OCI-LY3 (cell line): ENCODE measurements around the gene HOXA11.

ENCODE experiments used
- H2AFZ ChIP-seq: fragments of 200-600, 300-600 bp; shearing (Covaris generic); 2 replicates; pipeline ENCODE4 v1.6.0; 2014; ENCODE audit warnings: antibody characterized with exemption, low read depth, low read length
- H3K27ac ChIP-seq: fragments of 200-600, 300-600 bp; sonication (generic); 2 replicates; pipeline ENCODE4 v1.5.1; 2014; ENCODE audit warnings: mild to moderate bottlenecking, low read length, moderate library complexity, mixed read lengths
- H3K27me3 ChIP-seq: fragments of 200-600, 300-600 bp; sonication (generic); 2 replicates; pipeline ENCODE4 v1.6.1; 2014; ENCODE audit warnings: low read depth, low read length, mixed read lengths
- H3K36me3 ChIP-seq: fragments of 200-600, 300-600 bp; sonication (generic); replicated peaks from 2 replicates; pipeline ENCODE3; 2014; ENCODE audit warnings: low read depth, low read length, mixed read lengths
- H3K4me1 ChIP-seq: fragments of 300-600, 200-600 bp; sonication (generic); 2 replicates; pipeline ENCODE4 v1.6.1; 2014; ENCODE audit warnings: low read length, mixed read lengths
- H3K4me2 ChIP-seq: fragments of 200-600, 300-600 bp; sonication (generic); 2 replicates; pipeline ENCODE4 v1.6.1; 2014; ENCODE audit warnings: low read length, mixed read lengths
- H3K4me3 ChIP-seq: fragments of 300-600, 200-600 bp; sonication (generic); 2 replicates; pipeline ENCODE4 v1.5.1; 2014; ENCODE audit warnings: antibody characterized with exemption, mild to moderate bottlenecking, low read length, moderate library complexity
- H3K79me2 ChIP-seq: fragments of 300-600, 200-600 bp; shearing (Covaris generic); 2 replicates; pipeline ENCODE4 v1.6.1; 2014; ENCODE audit warnings: mild to moderate bottlenecking, low read length, mixed read lengths
- H3K9ac ChIP-seq: fragments of 300-600, 200-600 bp; shearing (Covaris generic); 2 replicates; pipeline ENCODE4 v1.6.0; 2014; ENCODE audit warnings: mild to moderate bottlenecking, low read length, moderate library complexity
- H3K9me3 ChIP-seq: fragments of 200-600, 300-600 bp; shearing (Covaris generic); 2 replicates; pipeline ENCODE4 v1.6.1; 2014; ENCODE audit warnings: low read length, mixed read lengths; ENCODE audit not compliant: insufficient read depth
- H4K20me1 ChIP-seq: fragments of 200-600, 300-600 bp; sonication (generic); 2 replicates; pipeline ENCODE4 v1.6.1; 2016; ENCODE audit warnings: low read length, mixed read lengths; ENCODE audit not compliant: insufficient read depth
- CTCF ChIP-seq: fragments of 200-600, 300-600 bp; sonication (generic); IDR thresholded peaks from 2 replicates; pipeline ENCODE4 v1.5.1; 2014; ENCODE audit warnings: antibody characterized with exemption, low read length, low read depth
- EZH2phosphoT487 ChIP-seq: fragments of 200-600 bp; shearing (Covaris generic); IDR thresholded peaks from 2 replicates; pipeline ENCODE4 v1.6.1; 2018; ENCODE audit warnings: antibody characterized with exemption, mixed run types, low read depth

The HOXA11 gene

GRCh38 chr7:27202018-27202861, 17.2 kb upstream of the HOXA11 start:
- no peak for TF ChIP-seq CTCF
- TF ChIP-seq EZH2phosphoT487: no peak
- H3K9ac ChIP-seq: no peak overlapping the region
- no peak overlapping the region for H3K27ac ChIP-seq
- no peaks in the 10 kb centered on the region for H4K20me1 ChIP-seq
- H3K4me1 ChIP-seq: peaks cover 14% of the 10 kb centered on the region
- no peak overlapping the region; the same call in 1 of the 2 replicates for H3K4me3 ChIP-seq
- H3K36me3 ChIP-seq: no peaks in the 10 kb centered on the region
- H2AFZ ChIP-seq: peak overlapping the region; percentile 99
- no peaks in the 10 kb centered on the region for H3K79me2 ChIP-seq
- no peaks in the 10 kb centered on the region for H3K27me3 ChIP-seq
- H3K4me2 ChIP-seq: no peak overlapping the region
- no peaks in the 10 kb centered on the region for H3K9me3 ChIP-seq

- Histone ChIP-seq H3K4me3 (peak overlapping the region; percentile 56), H4K20me1 (no peaks in the 10 kb centered on the region), H3K36me3 (no peaks in the 10 kb centered on the region), H3K4me1 (peaks cover 14% of the 10 kb centered on the region), H3K79me2 (no peaks in the 10 kb centered on the region), H2AFZ (peak overlapping the region; percentile 99), H3K27ac (no peak overlapping the region), H3K9ac (peak overlapping the region; percentile 39), H3K27me3 (no peaks in the 10 kb centered on the region), H3K9me3 (no peaks in the 10 kb centered on the region), H3K4me2 (peak overlapping the region; percentile 88)
- no peak for TF ChIP-seq EZH2phosphoT487
- no peak for TF ChIP-seq CTCF
Observed at GRCh38 chr7:27201580-27202017, 16.6 kb upstream of the HOXA11 start.

- Histone ChIP-seq H3K36me3 (no peaks in the 10 kb centered on the region), H3K9ac (peak overlapping the region; percentile 39), H3K79me2 (no peaks in the 10 kb centered on the region), H4K20me1 (no peaks in the 10 kb centered on the region), H2AFZ (peak overlapping the region; percentile 99), H3K4me3 (peak overlapping the region; percentile 56), H3K27ac (0 out of 2 replicates have a peak overlapping the region, but pooled peaks have one; percentile 12), H3K27me3 (no peaks in the 10 kb centered on the region), H3K4me1 (peaks cover 14% of the 10 kb centered on the region), H3K4me2 (peak overlapping the region; percentile 88), H3K9me3 (no peaks in the 10 kb centered on the region)
- TF ChIP-seq CTCF (no peak), EZH2phosphoT487 (no peak)
Observed at GRCh38 chr7:27200761-27201579, 15.9 kb upstream of the HOXA11 start.
